Measurements from ENCODE around the gene CACNA1H. TPM values are rescaled to one million over a fixed set of nuclear protein-coding genes. Genes with fewer than 3 reads are reported as not detected.

CACNA1H gene
- total RNA-seq, 1 donor from 2014 or later = 10.9 TPM

DNA sequence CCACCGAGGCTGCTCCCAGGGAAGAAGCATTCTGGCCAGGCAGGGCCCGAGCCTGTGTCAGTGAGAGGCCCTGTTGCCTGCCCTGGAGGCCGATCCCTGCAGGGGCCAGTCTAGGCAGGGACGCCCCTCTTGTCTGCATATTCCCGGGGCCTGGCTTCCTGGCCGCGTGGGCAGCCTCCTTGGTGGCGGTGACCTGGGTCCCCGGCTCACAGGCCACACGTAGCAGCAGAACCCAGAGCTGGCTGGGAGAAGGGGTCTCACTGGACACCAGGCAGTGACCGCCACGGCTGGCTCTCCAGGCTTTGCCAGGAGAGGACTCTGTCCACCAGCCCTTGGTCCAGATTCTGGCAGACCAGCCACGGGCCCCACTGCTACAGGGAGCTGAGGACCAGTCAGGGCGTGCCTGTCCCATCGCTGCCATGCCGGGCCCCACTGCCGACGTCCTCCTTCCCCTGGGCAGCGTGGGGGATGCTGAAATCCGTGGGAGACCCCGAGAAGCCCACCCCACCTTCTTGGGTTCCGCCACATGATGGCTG, 3.7 kb upstream of the CACNA1H start:
- DNase-seq (no peak), ATAC-seq (no peak)
- no peak overlapping the region for H3K27ac ChIP-seq
- no peaks in the 10 kb centered on the region for H3K36me3 ChIP-seq
- no peaks in the 10 kb centered on the region for H3K4me1 ChIP-seq
- intact Hi-C loops (cut with DNase I) = no loop called here
- H3K4me3 ChIP-seq = no peak overlapping the region
- no peaks in the 10 kb centered on the region for H3K9me3 ChIP-seq
- TF ChIP-seq, protein P1, sequence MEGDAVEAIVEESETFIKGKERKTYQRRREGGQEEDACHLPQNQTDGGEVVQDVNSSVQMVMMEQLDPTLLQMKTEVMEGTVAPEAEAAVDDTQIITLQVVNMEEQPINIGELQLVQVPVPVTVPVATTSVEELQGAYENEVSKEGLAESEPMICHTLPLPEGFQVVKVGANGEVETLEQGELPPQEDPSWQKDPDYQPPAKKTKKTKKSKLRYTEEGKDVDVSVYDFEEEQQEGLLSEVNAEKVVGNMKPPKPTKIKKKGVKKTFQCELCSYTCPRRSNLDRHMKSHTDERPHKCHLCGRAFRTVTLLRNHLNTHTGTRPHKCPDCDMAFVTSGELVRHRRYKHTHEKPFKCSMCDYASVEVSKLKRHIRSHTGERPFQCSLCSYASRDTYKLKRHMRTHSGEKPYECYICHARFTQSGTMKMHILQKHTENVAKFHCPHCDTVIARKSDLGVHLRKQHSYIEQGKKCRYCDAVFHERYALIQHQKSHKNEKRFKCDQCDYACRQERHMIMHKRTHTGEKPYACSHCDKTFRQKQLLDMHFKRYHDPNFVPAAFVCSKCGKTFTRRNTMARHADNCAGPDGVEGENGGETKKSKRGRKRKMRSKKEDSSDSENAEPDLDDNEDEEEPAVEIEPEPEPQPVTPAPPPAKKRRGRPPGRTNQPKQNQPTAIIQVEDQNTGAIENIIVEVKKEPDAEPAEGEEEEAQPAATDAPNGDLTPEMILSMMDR (IDR thresholded peaks at IDR 0.05) = no peak
- H3K27me3 ChIP-seq = peaks cover 28% of the 10 kb centered on the region

DNA sequence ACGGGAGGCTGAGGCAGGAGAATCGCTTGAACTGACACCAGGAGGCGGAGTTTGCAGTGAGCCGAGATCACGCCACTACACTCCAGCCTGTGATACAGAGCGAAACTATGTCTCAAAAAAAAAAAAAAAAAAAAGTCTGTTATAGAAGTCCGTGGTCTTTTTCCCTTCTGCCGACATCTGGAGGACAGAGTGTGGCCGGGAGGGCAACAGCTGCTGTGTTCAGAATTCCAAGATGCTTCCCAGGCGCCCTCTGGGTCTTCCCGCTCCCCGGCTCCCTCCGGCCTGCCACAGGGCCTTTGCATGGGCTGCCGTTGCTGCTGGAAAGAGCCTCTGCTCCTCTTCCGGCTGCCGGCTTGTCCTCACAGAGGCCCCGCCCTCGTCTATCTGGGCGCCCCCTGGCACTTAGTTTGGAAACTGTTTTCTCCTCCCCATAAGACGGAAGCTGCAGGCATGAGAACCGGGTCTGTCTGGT, 2.4 kb upstream of the CACNA1H start:
- Histone ChIP-seq H3K9me3 (no peaks in the 10 kb centered on the region), H3K36me3 (no peaks in the 10 kb centered on the region), H3K4me3 (no peak overlapping the region), H3K27ac (no peak overlapping the region), H3K4me1 (no peaks in the 10 kb centered on the region), H3K27me3 (peaks cover 29% of the 10 kb centered on the region)
- ATAC-seq (no peak), DNase-seq (no peak)
- intact Hi-C loops (cut with DNase I) = no loop called here
- TF ChIP-seq, protein P1 (IDR thresholded peaks at IDR 0.05) = no peak

DNA sequence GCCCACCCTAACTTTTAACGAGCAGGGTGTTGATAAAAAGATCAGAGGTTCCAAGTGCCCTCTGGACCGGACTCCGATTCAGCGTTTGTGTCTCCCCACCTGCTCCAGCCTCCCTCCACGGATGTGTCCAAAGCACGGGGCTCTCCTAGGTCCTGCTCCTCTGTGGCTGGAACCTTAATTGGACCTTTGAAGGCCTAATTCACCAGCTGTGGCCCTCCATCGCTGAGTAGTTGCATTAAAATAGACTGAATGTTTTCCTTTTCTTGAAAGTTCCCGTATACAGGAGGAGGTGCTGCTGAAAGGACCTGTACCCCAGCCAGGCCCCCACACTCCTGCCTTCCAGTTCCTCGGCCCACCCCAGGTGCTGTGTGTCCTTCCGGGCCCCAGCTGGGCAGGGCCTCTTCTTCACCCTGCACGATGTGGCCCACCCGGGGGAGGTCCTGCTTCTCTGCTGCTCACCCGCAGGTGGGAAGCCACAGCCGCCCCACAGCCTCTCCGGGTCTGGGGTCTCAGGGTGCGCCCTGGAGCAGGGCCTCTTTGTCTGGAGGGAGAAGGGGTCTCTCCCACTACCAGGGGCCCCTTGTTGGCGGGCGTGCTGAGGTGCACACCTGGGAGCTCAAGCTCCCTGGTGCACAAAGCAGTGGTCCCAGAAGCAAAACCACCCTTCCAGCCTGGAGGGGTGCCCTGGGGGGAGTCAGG, 1.3 kb upstream of the CACNA1H start:
- H3K27me3 ChIP-seq = peaks cover 34% of the 10 kb centered on the region
- no peaks in the 10 kb centered on the region for H3K4me1 ChIP-seq
- H3K4me3 ChIP-seq = no peak overlapping the region
- H3K36me3 ChIP-seq = no peaks in the 10 kb centered on the region
- H3K9me3 ChIP-seq = no peaks in the 10 kb centered on the region
- intact Hi-C loops (cut with DNase I) = no loop called here
- DNase-seq (no peak), ATAC-seq (no peak)
- TF ChIP-seq, protein P1 (IDR thresholded peaks at IDR 0.05) = no peak
- no peak overlapping the region for H3K27ac ChIP-seq

DNA sequence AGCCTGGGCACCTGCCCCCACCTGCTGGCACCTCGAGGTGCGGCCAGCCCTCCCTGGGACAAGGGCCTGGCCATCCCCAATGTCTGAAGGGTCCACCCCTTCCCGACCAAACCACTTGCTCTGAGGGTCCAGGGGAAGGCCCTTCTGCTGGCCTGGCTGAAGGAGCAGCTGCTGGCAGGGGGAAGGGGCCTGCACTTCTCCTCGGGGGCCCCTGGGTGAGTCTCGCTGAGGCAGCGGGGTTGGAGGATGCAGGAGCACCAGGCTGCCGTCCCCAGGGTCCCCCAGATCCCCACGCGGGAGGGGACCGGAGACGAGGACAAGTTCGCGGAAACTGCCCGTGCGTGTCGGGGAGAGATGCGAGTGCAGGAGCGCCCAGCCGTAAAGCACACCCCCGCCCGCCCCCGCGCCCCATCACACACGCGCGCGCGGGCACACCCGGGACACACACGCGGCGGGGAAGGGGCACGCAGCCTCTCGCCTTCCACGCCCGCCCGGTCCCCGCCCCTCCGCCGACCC, 725 bp upstream of the CACNA1H start:
- intact Hi-C loops (cut with DNase I) = no loop called here
- Histone ChIP-seq H3K27me3 (peaks cover 40% of the 10 kb centered on the region), H3K4me1 (no peaks in the 10 kb centered on the region), H3K27ac (no peak overlapping the region), H3K4me3 (peak overlapping the region; percentile 30), H3K9me3 (no peaks in the 10 kb centered on the region), H3K36me3 (no peaks in the 10 kb centered on the region)
- TF ChIP-seq, protein P1 (IDR thresholded peaks at IDR 0.05) = no peak
- ATAC-seq (no peak), DNase-seq (no peak)

DNA sequence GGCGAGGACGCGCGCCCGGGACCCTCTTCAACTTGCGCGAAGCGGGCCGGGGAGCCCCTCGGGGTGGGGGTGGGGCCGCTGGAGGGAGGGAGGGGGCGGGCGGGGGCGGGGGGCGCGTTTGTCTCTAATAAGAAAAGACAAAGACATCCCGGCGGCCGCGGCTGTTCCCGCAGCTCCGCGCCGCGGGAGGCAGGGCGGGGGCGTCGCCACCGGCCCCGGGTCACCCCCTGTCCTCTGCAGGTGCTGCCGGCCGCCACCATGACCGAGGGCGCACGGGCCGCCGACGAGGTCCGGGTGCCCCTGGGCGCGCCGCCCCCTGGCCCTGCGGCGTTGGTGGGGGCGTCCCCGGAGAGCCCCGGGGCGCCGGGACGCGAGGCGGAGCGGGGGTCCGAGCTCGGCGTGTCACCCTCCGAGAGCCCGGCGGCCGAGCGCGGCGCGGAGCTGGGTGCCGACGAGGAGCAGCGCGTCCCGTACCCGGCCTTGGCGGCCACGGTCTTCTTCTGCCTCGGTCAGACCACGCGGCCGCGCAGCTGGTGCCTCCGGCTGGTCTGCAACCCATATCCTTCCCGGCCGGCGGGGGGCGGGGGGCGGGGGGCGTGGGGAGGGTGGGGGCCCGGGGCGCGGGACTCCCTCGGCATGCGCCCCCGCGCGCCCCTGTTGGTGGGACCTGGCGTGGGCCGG, 714 bp downstream of the CACNA1H start:
- TF ChIP-seq, protein P1 (IDR thresholded peaks at IDR 0.05) = no peak
- ATAC-seq = no peak
- no peak for DNase-seq
- no peaks in the 10 kb centered on the region for H3K4me1 ChIP-seq
- peaks cover 46% of the 10 kb centered on the region for H3K27me3 ChIP-seq
- no peak overlapping the region for H3K27ac ChIP-seq
- peak overlapping the region; percentile 19 for H3K4me3 ChIP-seq
- H3K9me3 ChIP-seq = no peaks in the 10 kb centered on the region
- no peaks in the 10 kb centered on the region for H3K36me3 ChIP-seq
- intact Hi-C loops (cut with DNase I) = no loop called here
